HTERT RPE-1 (cell line): ENCODE data around the gene IRF8.
"Not testable (repeated sequence)": the region's sequence is repeated elsewhere in the genome, so short reads cannot be mapped to it uniquely, and the experiment has no call there.

ENCODE experiments used
- in situ Hi-C: fragments of 300-500 bp; cut with MboI; formaldehyde crosslinking; loops from 4 replicates; pipeline ENCODE4 v1.14.3; 2020; ENCODE audit warnings: low sequenced_read_pairs

Gene IRF8

GRCh38 chr16:85898521-85899442 lies at the start of gene IRF8:
Gene IRF8, plus strand, starts transcription at chr16:85899162. Its CDS starts 3,854 bp downstream, at chr16:85903016.
- in situ Hi-C loops = no loop called here

GRCh38 chr16:85849388-85849787 lies 49.6 kb upstream of the IRF8 start:
- in situ Hi-C loops = no loop called here

GRCh38 chr16:85850344-85850880 lies 48.5 kb upstream of the IRF8 start:
- in situ Hi-C loops = no loop called here

- in situ Hi-C loops = no loop called here
Observed at GRCh38 chr16:85851034-85851785, 47.8 kb upstream of the IRF8 start.

GRCh38 chr16:85853547-85854545 lies 45.1 kb upstream of the IRF8 start:
- in situ Hi-C loops = no loop called here

GRCh38 chr16:85854935-85855334 lies 44.0 kb upstream of the IRF8 start:
- in situ Hi-C loops = no loop called here

GRCh38 chr16:85856079-85856478 lies 42.9 kb upstream of the IRF8 start:
- in situ Hi-C loops = no loop called here

- in situ Hi-C loops = no loop called here
Observed at GRCh38 chr16:85856585-85856984, 42.4 kb upstream of the IRF8 start.

GRCh38 chr16:85857406-85857805 lies 41.6 kb upstream of the IRF8 start:
- in situ Hi-C loops = no loop called here

GRCh38 chr16:85858571-85858970 lies 40.4 kb upstream of the IRF8 start:
- in situ Hi-C loops = not testable (repeated sequence)

- in situ Hi-C loops = no loop called here
Observed at GRCh38 chr16:85858984-85859817, 39.8 kb upstream of the IRF8 start.

- in situ Hi-C loops = no loop called here
Observed at GRCh38 chr16:85859818-85860125, 39.2 kb upstream of the IRF8 start.

- in situ Hi-C loops = no loop called here
Observed at GRCh38 chr16:85860413-85861094, 38.4 kb upstream of the IRF8 start.

GRCh38 chr16:85861095-85861825 lies 37.7 kb upstream of the IRF8 start:
- in situ Hi-C loops = no loop called here

GRCh38 chr16:85862476-85863383 lies 36.2 kb upstream of the IRF8 start:
- in situ Hi-C loops = no loop called here

- in situ Hi-C loops = no loop called here
Observed at GRCh38 chr16:85863384-85863774, 35.6 kb upstream of the IRF8 start.

GRCh38 chr16:85864965-85865364 lies 34.0 kb upstream of the IRF8 start:
- in situ Hi-C loops = no loop called here
